GM19193 (cell line): ENCODE data around the gene RNU7-1.

Experiments used
- POLR2A ChIP-seq: IDR thresholded peaks from 4 replicates; pipeline ENCODE4 v1.6.1; 2011; ENCODE audit not compliant: insufficient read depth, insufficient read length; ENCODE audit errors: extremely low read depth

Gene RNU7-1

GRCh38 chr12:6928022-6928702 lies 15.5 kb upstream of the RNU7-1 start:
- TF ChIP-seq POLR2A = no peak

- no peak for TF ChIP-seq POLR2A
Measured at GRCh38 chr12:6928703-6929407, 14.8 kb upstream of the RNU7-1 start.

DNA sequence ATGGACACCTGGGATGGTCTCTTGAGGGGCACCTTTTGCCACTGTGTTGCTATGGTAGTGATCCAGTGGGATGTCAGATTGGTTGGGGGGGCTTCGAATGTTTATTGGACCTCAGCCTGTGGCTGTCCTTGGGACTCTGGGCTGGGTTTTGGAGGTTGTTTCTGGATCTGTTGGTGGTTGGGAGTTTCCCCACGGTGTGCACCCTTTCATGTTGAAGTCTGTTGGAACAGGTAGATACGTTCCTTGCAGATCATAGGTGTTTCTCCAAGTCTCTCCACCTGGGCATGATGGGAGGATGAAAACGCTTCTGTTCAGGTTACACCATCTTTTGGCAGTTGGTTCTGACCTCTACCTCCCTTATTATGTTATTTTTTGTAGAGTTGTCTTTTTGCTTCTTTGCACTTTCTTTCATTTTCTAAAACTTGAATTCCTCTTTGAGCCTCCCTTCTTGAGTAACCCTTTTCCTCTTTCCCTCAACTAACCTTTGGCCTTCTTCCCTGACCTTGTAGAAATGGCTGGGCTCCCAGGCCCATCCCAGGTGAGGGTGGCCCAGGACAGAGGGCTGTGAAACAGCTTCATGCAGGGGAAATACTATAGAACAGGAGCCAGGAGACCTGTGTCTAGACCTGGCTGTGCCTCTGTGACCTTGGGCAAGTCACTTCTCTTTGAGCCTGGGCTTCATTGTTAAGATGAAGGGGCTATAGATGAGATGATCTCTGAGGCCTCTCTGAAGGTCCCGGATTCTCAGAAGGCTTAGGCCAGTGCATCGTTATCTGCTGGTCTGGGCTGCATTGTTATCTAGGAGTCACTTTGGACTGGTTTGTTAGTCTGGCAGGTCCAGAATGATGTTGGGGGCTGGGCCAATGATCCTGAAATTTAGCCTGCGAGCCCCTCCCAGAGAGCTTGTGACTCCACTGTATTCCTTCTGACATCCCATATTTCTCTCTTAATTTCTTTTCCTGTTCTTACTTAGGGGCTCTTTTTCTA lies 13.9 kb upstream of the RNU7-1 start:
- no peak for TF ChIP-seq POLR2A

DNA sequence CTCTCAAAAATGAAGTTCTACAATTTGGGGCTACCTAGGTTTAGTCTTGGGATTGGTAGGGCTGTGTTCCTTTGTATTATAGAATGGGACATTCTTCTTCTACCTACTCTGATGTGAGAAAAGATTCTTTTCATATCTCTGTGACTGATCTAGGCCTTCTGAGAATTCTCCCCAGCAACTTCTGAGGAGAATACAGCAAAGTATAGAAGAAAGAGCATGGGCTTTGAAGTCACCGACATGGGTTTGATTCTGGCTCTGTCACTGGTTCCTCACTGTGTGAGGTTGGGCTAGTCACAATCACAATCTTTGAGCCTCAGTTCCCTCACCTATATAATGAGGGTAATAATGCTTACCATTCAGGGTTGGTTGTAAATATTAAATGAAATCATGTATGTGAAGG lies 10.8 kb upstream of the RNU7-1 start:
- TF ChIP-seq POLR2A = no peak

GRCh38 chr12:6934110-6934509 lies 9.5 kb upstream of the RNU7-1 start:
- no peak for TF ChIP-seq POLR2A

DNA sequence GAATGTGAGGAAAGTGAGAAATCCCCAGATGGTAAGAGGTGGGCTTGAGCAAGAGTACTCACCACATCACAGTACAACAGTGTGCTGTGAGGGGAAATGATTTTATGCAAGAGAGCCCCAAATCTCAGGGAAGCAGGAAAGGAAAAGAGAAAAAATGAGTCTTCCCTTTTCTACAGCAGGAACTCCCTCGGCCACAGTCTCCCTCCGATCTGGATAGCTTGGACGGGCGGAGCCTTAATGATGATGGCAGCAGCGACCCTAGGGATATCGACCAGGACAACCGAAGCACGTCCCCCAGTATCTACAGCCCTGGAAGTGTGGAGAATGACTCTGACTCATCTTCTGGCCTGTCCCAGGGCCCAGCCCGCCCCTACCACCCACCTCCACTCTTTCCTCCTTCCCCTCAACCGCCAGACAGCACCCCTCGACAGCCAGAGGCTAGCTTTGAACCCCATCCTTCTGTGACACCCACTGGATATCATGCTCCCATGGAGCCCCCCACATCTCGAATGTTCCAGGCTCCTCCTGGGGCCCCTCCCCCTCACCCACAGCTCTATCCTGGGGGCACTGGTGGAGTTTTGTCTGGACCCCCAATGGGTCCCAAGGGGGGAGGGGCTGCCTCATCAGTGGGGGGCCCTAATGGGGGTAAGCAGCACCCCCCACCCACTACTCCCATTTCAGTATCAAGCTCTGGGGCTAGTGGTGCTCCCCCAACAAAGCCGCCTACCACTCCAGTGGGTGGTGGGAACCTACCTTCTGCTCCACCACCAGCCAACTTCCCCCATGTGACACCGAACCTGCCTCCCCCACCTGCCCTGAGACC lies 8.0 kb upstream of the RNU7-1 start:
- peak; percentile 11 for TF ChIP-seq POLR2A

- no peak for TF ChIP-seq POLR2A
Measured at GRCh38 chr12:6936194-6936635, 7.4 kb upstream of the RNU7-1 start.

- TF ChIP-seq POLR2A = peak; percentile 38
Measured at GRCh38 chr12:6936636-6937480, 6.8 kb upstream of the RNU7-1 start.

GRCh38 chr12:6937481-6938352 lies 5.9 kb upstream of the RNU7-1 start:
- TF ChIP-seq POLR2A = peak; percentile 90

DNA sequence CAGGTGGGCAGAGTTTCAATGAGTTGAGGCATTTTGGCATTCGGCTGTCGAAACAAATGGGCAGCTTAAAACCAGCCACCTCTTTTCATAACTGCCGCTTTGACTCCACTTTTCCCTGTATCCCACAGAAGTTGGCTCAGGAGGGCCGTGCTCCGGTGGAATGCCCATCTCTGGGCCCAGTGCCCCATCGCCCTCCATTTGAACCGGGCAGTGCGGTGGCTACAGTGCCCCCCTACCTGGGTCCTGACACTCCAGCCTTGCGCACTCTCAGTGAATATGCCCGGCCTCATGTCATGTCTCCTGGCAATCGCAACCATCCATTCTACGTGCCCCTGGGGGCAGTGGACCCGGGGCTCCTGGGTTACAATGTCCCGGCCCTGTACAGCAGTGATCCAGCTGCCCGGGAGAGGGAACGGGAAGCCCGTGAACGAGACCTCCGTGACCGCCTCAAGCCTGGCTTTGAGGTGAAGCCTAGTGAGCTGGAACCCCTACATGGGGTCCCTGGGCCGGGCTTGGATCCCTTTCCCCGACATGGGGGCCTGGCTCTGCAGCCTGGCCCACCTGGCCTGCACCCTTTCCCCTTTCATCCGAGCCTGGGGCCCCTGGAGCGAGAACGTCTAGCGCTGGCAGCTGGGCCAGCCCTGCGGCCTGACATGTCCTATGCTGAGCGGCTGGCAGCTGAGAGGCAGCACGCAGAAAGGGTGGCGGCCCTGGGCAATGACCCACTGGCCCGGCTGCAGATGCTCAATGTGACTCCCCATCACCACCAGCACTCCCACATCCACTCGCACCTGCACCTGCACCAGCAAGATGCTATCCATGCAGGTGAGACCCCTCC lies 5.0 kb upstream of the RNU7-1 start:
- TF ChIP-seq POLR2A = no peak

DNA sequence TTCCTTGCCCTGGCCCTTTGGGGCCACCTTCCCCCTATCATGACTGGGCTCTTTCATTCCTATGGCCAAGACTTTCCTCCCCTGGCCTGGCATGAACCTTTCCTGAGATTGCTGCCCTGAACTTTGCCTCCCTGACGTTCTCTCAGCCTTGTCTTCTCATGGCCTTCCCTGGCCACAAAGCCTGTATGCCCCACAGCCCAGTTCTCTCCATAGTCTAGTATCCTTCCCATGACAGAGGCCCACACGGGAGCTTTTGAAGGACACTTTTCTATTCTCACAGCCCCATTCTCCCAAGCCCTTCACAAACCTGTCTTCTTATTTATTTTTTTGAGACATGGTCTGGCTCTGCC lies 4.5 kb upstream of the RNU7-1 start:
- TF ChIP-seq POLR2A = no peak

DNA sequence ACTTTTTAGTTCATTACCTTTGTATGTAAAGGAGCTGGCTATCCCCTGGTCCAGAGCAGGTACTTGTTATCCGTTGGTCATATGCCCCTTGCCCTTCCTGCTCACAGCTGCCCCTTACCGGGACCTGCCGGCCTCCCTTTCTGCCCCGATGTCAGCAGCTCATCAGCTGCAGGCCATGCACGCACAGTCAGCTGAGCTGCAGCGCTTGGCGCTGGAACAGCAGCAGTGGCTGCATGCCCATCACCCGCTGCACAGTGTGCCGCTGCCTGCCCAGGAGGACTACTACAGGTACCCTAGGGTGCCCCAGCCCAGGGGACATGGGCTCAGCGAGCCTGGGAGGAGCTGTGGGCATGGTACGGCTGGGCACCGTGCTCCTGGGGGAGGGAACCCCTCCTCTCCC lies 2.3 kb upstream of the RNU7-1 start:
- TF ChIP-seq POLR2A = no peak
